HEK293 (cell line): ENCODE data around the gene C16orf95.

ENCODE experiments used
- CTCF ChIA-PET: fragments of 350-600 bp; formaldehyde crosslinking; extraction: SDS; loops from one replicate; lab custom pipeline; 2021; ENCODE audit warnings: antibody characterized with exemption; lab: Yijun Ruan, JAX
- POLR2A ChIA-PET: fragments of 300-600 bp; formaldehyde crosslinking; extraction: SDS; loops from one replicate; lab custom pipeline; 2020; ENCODE audit warnings: antibody characterized with exemption, inconsistent platforms; lab: Yijun Ruan, JAX
- H3K27ac ChIP-seq: fragments of 200-500 bp; sonication (Bioruptor generic); 2 replicates; pipeline ENCODE4 v1.5.1; 2014; ENCODE audit warnings: low read depth, low read length, control low read depth, inconsistent platforms; ENCODE audit errors: extremely low read depth
- H3K36me3 ChIP-seq, 2 experiments: fragments of 200-500 bp in 1 of 2; sonication (Bioruptor generic) in 1 of 2; 1 replicate in 1 of 2; 2 replicates in 1 of 2; pipeline ENCODE4 v1.5.1; 2014 to 2017; ENCODE audit warnings: inconsistent platforms in 2 of 2, low read length in 2 of 2; ENCODE audit not compliant: control insufficient read depth in 2 of 2, insufficient read depth in 1 of 2
- H3K4me1 ChIP-seq: fragments of 200-500 bp; sonication (Bioruptor generic); 2 replicates; pipeline ENCODE4 v1.5.1; 2014; ENCODE audit warnings: mild to moderate bottlenecking, low read length, inconsistent platforms; ENCODE audit not compliant: control insufficient read depth, insufficient read depth
- H3K4me3 ChIP-seq: 2 replicates; pipeline ENCODE4 v1.5.1; 2011; ENCODE audit warnings: low read depth, mild to moderate bottlenecking, control low read depth, low read length, moderate library complexity
- H3K9me3 ChIP-seq: fragments of 200-500 bp; sonication (Bioruptor generic); 2 replicates; pipeline ENCODE4 v1.5.1; 2014; ENCODE audit warnings: low read depth, low read length, inconsistent platforms; ENCODE audit not compliant: control insufficient read depth, insufficient read depth
- FEZF1 ChIP-seq: fragments of 450-650 bp; formaldehyde crosslinking; IDR thresholded peaks from 2 replicates; pipeline ENCODE4 v1.5.1; 2016; ENCODE audit warnings: missing biosample characterization, missing genetic modification characterization
- GFI1B ChIP-seq: fragments of 450-650 bp; formaldehyde crosslinking; IDR thresholded peaks from 2 replicates; pipeline ENCODE4 v1.5.1; 2016; ENCODE audit warnings: missing biosample characterization, missing genetic modification characterization
- KLF9 ChIP-seq: fragments of 450-650 bp; formaldehyde crosslinking; IDR thresholded peaks from 2 replicates; pipeline ENCODE4 v1.5.1; 2016; ENCODE audit warnings: missing biosample characterization, missing genetic modification characterization, low read depth
- PRDM10 ChIP-seq: fragments of 450-650 bp; formaldehyde crosslinking; IDR thresholded peaks from 2 replicates; pipeline ENCODE4 v1.5.1; 2016; ENCODE audit warnings: missing biosample characterization, missing genetic modification characterization
- SCRT2 ChIP-seq: fragments of 450-650 bp; formaldehyde crosslinking; IDR thresholded peaks from 2 replicates; pipeline ENCODE4 v1.5.1; 2016; ENCODE audit warnings: missing biosample characterization, missing genetic modification characterization
- ZNF184 ChIP-seq: fragments of 450-650 bp; IDR thresholded peaks from 2 replicates; pipeline ENCODE4 v1.5.1; 2018; ENCODE audit warnings: missing biosample characterization, mild to moderate bottlenecking, missing genetic modification characterization
- ZNF239 ChIP-seq: fragments of 450-650 bp; formaldehyde crosslinking; IDR thresholded peaks from 2 replicates; pipeline ENCODE4 v1.5.1; 2016; ENCODE audit warnings: missing biosample characterization, missing genetic modification characterization
- ZNF311 ChIP-seq: fragments of 450-650 bp; formaldehyde crosslinking; IDR thresholded peaks from 2 replicates; pipeline ENCODE4 v1.5.1; 2017; ENCODE audit warnings: missing biosample characterization, missing genetic modification characterization, borderline replicate concordance
- ZNF394 ChIP-seq: fragments of 450-650 bp; formaldehyde crosslinking; IDR thresholded peaks from 2 replicates; pipeline ENCODE4 v1.5.1; 2016; ENCODE audit warnings: missing biosample characterization, missing genetic modification characterization, mild to moderate bottlenecking, moderate library complexity, borderline replicate concordance
- ZNF529 ChIP-seq: fragments of 450-650 bp; formaldehyde crosslinking; IDR thresholded peaks from 2 replicates; pipeline ENCODE4 v1.5.1; 2017; ENCODE audit warnings: missing genetic modification characterization, missing biosample characterization; ENCODE audit not compliant: insufficient replicate concordance
- ZNF561 ChIP-seq: fragments of 450-650 bp; IDR thresholded peaks from 2 replicates; pipeline ENCODE4 v1.5.1; 2018; ENCODE audit warnings: missing biosample characterization, missing genetic modification characterization, borderline replicate concordance
- ZNF596 ChIP-seq: fragments of 450-650 bp; IDR thresholded peaks from 2 replicates; pipeline ENCODE4 v1.5.0; 2018; ENCODE audit warnings: missing biosample characterization, mild to moderate bottlenecking, missing genetic modification characterization, moderate library complexity
- ZNF658 ChIP-seq: fragments of 450-650 bp; formaldehyde crosslinking; IDR thresholded peaks from 2 replicates; pipeline ENCODE4; 2016; ENCODE audit warnings: missing biosample characterization, missing genetic modification characterization
- ZNF670 ChIP-seq: fragments of 450-650 bp; formaldehyde crosslinking; IDR thresholded peaks from 2 replicates; pipeline ENCODE4 v1.5.1; 2016; ENCODE audit warnings: missing biosample characterization, missing genetic modification characterization, low read depth
- ZNF707 ChIP-seq: fragments of 450-650 bp; formaldehyde crosslinking; IDR thresholded peaks from 2 replicates; pipeline ENCODE4 v1.5.1; 2016; ENCODE audit warnings: missing biosample characterization, missing genetic modification characterization
- ZNF785 ChIP-seq: fragments of 450-650 bp; formaldehyde crosslinking; IDR thresholded peaks from 2 replicates; pipeline ENCODE4 v1.5.1; 2016; ENCODE audit warnings: missing biosample characterization, missing genetic modification characterization
- ZSCAN4 ChIP-seq: fragments of 450-650 bp; formaldehyde crosslinking; IDR thresholded peaks from 2 replicates; pipeline ENCODE4 v1.5.1; 2017; ENCODE audit warnings: missing biosample characterization, missing genetic modification characterization

C16orf95 gene

GRCh38 chr16:87322360-87322759, 5.2 kb upstream of the C16orf95 start:
- ChIA-PET POLR2A (no interaction called here), CTCF (interaction anchor here (0.7 kb wide), 1 partner anchor 9 kb away, joined by 3 read pairs; no protein-coding TSS in a partner anchor)
- TF ChIP-seq ZNF785 (no peak), KLF9 (tag by site-specific recombination) (no peak)
- Histone ChIP-seq H3K4me3 (no peak overlapping the region), H3K9me3 (no peaks in the 10 kb centered on the region), H3K27ac (no peak overlapping the region), H3K4me1 (no peaks in the 10 kb centered on the region; the same call in 1 of the 2 replicates), H3K36me3 (peaks cover 0 to 16% of the 10 kb centered on the region in 2 experiments; a peak in 1 of 3 replicates)

GRCh38 chr16:87321336-87322107, 4.3 kb upstream of the C16orf95 start:
- Histone ChIP-seq H3K4me1 (no peaks in the 10 kb centered on the region; the same call in 1 of the 2 replicates), H3K27ac (no peak overlapping the region), H3K36me3 (peaks cover 0 to 16% of the 10 kb centered on the region in 2 experiments; a peak in 1 of 3 replicates), H3K9me3 (no peaks in the 10 kb centered on the region), H3K4me3 (no peak overlapping the region)
- CTCF ChIA-PET = interaction anchor here (0.7 kb wide), 1 partner anchor 10 kb away, joined by 3 read pairs; no protein-coding TSS in a partner anchor
- POLR2A ChIA-PET = interaction anchor here (0.9 kb wide), 1 partner anchor 170 kb away, joined by 4 read pairs; no protein-coding TSS in a partner anchor
- TF ChIP-seq ZNF394 (no peak), ZNF670 (no peak), ZNF707 (no peak), ZNF529 (tag by site-specific recombination) (no peak), ZNF561 (tag by site-specific recombination) (no peak), ZSCAN4 (tag by site-specific recombination) (no peak), ZNF184 (tag by site-specific recombination) (no peak)

GRCh38 chr16:87320510-87321227, 3.5 kb upstream of the C16orf95 start:
- TF ChIP-seq GFI1B (no peak), SCRT2 (0 out of 2 replicates have a peak, but pooled peaks have one; percentile 19), ZNF239 (tag by site-specific recombination) (no peak), ZNF311 (tag by site-specific recombination) (no peak), ZNF596 (tag by site-specific recombination) (no peak), ZNF658 (no peak)
- ChIA-PET CTCF (no interaction called here), POLR2A (no interaction called here)
- Histone ChIP-seq H3K4me3 (no peak overlapping the region), H3K27ac (no peak overlapping the region), H3K36me3 (peaks cover 0 to 16% of the 10 kb centered on the region in 2 experiments; a peak in 1 of 3 replicates), H3K9me3 (no peaks in the 10 kb centered on the region), H3K4me1 (no peaks in the 10 kb centered on the region; the same call in 1 of the 2 replicates)

- CTCF ChIA-PET = interaction anchor here (0.8 kb wide), 1 partner anchor 258 kb away, joined by 3 read pairs; no protein-coding TSS in a partner anchor
Measured at GRCh38 chr16:87319997-87320491, 2.9 kb upstream of the C16orf95 start.

More at GRCh38 chr16:87319997-87320491, 2.9 kb upstream of the C16orf95 start:
- TF ChIP-seq FEZF1 = no peak
- peak; percentile 80 for TF ChIP-seq PRDM10 (tag by site-specific recombination)
- POLR2A ChIA-PET = no interaction called here
- H3K36me3 ChIP-seq = peaks cover 0 to 16% of the 10 kb centered on the region in 2 experiments; a peak in 1 of 3 replicates
- H3K4me1 ChIP-seq = no peaks in the 10 kb centered on the region; the same call in 1 of the 2 replicates
- H3K4me3 ChIP-seq = no peak overlapping the region
- no peaks in the 10 kb centered on the region for H3K9me3 ChIP-seq
- no peak overlapping the region for H3K27ac ChIP-seq
